HG02981 (cell line): ENCODE data around the gene GPR35.
A peak's percentile ranks its signal among the peaks of the same experiment; 100 is the strongest.
"Not testable (repeated sequence)": the region's sequence is repeated elsewhere in the genome, so short reads cannot be mapped to it uniquely, and the experiment has no call there.

Experiments used
- ATAC-seq: cut with Tn5 transposase; IDR thresholded peaks from one replicate; pipeline ENCODE4 v1.9.1; 2021; ENCODE audit warnings: mild to moderate bottlenecking, moderate library complexity; ENCODE audit not compliant: unreplicated experiment

Gene GPR35

DNA sequence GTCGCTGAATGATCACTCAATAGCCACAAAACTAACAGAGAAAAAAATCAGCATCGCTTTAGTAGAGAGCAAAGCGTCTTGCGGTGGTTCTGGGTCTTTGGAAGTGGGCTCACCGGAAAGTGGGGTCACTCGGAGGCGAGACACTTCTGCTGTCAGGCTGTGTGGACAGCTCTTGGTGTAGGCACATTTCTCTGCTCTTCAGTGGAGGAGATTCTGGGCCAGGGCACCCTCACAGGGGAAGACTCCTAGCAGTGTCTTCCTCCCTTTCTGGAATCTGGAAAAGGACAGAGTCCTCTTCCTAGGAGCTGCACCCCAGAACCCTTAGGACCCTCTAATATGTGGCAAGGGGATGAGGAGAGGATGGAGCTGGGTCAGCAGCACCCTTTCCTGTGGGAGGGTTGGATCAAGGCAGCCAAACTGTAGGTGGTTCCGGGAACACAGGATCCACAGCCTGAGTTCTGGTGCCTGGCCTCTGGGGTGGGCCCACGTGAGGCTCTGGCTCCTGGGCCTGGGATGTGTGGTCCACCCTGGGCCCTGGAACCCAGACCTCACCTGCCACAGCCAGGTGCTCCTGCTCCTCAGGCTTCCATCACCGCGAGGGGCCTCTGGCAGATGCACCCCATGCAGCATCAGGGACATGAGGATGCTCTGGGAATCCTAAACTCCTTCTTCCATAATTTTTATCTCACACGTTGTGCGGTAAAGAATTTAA lies 25.1 kb downstream of the GPR35 start:
- ATAC-seq, result no peak

DNA sequence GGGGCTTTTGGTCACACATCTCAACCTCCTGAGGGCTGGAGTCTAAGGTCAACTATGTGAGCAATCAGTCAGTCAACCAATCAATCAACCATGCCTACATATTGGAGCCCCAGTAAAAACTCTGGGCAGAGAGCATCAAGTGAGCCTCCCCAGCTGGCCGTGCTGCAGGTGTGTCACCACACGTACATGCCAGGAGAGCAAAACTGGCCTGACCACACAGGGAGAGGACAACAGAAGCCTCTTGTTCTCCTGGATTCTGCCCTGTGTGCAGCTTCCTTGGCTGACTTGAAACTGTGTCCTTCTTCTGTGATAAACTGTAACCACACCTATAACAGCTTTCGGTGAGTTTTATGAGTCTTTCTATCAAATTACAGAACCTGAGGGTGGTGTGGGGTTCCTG lies 25.9 kb downstream of the GPR35 start:
- ATAC-seq, result no peak

DNA sequence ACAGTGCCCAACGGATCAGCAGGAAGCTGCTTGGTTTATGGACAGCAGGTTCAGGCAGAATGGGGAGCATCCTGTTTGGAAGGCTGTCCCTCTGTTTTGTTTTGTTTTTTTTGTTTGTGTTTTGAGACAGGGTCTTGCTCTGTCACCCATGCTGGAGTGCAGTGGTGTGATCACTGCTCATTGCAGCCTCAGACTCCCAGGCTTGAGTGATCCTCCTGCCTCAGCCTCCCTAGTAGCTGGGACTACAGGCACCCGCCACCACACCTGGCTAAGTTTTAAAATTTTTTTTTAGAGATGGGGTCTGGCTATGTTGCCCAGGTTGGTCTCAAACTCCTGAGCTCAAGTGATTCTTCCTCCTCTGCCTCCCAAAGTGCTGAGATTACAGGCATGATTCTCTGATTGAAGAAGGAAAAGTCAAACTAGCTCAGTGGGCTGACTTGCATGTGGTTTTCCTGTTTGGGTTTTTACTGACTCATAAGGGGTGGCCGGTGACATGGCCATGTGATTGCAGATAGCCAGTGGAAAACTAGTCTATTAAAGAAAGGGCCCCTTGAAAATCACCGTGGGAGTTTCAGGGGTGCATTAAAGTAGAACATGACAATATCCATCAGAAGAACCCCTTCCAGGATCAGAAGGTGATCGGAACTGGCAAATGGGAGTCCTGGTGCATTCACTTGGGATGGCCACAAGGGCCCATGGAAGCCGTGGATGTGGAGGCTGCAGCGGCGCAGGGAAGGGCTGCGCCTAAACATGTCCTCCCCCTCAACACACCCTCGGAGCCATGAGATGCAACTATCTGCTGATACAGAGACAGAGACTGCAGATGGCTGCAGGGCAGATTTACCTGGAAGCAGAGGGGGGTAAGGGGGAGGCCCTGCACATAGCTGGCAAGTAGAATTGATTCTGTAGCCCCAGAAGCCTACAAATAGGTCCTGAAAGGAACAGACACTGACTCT lies 30.9 kb downstream of the GPR35 start:
- peak; percentile 75 for ATAC-seq

DNA sequence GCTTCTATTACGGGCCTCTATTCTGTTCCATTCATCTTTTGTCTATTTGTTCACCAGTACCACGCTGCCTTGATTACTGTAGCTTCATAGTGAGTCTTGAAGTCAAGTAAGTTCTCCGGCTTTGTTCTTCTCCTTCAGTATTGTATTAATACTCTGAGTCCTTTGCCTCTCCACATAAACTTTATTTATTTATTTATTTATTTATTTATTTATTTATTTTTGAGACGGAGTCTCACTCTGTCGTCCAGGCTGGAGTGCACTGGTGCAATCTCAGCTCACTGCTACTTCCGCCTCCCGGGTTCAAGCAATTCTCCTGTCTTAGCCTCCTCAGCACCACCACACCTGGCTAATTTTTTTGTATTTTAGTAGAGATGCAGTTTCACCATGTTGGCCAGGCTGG lies 34.6 kb downstream of the GPR35 start:
- ATAC-seq, result not testable (repeated sequence)

DNA sequence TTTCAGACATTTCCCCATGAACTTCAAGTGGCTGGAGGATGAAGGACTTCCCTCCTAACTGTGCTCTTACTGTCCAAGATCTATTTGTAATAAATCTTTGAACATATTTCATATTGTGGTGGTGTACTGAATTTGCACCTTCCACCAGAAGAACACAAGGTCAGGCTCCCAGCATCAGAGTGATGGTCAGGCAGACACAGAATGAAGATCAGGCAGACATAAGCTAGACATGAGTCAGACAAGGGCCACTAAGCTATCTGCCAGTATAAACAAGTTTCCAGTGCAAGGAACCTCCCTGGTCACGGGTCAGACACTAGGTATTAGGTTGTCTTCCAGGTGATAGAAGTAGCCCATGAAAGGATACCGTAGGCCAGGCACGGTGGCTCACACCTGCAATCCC lies 37.4 kb downstream of the GPR35 start:
- no peak for ATAC-seq

DNA sequence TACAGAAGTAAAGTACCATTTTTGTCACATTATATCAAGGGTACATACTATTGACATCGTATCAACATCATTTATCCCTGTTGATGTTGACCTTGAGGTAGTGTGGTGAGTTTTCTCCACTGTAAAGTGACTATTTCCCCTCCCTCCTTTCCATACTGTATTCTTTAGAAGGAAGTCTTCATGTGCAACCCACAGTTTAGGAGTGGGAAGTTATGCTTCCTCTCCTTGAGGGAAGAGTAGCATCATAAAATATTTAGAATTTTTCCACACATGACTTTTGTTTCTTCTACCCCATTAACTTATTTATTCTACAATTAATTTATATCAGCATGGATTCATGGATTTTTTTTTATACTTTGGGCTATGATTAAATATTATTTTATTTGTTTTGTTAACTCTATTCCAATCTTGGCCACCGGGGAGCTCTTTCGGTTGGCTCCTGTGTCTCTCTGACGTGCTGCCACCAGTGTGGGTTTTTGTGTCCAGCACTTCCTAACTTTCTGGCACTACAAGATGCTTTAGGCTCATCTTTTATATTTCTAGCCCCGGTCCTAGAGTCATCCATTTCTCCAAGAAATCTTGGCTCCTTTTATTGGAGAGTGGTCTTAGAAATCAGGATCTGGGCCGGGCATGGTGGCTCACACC lies 38.4 kb downstream of the GPR35 start:
- ATAC-seq, result no peak

DNA sequence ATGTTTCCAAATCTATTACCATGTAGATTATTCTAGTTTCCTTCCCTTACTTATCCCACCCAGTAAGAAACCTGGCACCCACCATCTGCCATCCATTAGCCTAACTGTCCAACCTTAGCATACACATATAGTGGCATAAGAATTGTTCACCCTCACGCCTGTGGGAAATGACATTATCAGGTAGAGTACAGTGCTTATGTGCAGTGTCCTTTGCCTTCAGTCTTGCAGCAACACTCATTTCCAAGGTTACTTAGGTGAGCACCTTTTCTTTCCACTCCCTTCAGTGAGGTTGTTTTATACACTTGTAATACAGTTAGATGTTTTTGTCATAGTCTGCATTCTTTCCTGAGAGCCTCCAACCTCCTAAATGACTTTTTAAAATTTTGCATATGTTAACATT lies 39.3 kb downstream of the GPR35 start:
- ATAC-seq, result no peak

DNA sequence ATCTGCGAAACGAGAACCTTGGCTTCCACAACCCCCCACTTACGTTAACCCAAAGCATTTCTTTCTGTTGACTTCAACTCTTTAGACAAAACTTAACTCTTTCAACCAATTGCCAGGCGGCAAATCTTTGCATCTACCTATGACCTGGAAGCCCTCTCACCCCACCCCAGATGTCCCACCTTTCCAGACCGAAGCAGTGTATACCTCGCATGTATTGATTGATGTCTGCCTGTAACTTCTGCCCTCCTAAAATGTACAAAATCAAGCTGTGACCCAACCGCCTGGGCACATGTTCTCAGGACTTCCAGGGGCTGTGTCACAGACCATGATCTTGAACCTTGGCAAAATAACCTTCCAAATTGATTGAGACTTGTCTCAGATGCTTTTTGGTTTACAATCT lies 45.1 kb downstream of the GPR35 start:
- no peak for ATAC-seq

DNA sequence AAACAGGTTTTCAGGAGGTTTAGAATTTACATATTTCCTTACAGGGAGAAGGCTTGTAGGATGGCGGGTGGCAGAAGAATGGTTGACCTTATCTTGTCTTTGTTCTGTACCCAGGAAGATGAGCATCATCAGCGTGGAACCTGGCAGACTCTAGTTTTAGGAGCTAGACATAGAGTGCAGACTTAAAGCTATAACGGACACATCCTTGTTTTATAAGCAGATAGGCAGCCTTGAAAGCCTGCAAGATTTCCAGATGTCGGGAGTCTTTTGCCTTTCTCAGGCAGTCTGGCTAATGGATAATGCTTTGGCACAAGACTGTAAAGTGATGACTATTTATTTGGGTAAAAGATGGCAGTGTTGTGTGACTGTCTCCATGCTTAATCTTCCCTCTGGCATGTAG lies 45.7 kb downstream of the GPR35 start:
- ATAC-seq, result no peak

DNA sequence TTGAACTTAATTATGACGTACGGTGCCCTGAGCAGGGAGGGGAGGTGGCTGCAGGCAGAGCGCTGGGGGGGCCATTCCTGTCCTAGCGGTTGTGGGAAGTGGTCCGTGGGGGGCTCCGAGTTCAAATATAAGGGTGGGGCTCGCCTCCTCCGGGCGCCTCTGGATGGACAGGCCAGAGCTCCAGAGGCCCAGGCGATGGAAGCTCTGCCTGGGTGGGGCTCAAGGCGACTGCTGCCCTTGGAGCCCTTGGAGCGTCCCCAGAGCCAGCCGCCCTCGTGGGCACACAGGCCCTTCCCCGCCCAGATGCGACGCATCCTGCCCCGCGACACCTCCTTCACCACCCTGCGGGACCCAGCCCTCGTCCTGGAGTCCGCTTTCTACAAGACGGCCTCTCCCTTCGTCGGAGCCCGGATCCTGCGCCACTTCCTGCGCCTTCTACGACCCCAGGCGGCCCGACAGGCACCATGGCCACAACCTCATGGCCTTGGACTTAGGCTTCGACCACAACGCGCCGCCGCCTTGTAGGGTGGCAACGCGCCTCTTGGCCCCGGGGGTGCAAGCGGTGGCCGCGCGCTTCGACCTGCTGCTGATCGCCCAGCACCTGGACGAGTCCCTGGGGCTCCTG lies 46.9 kb downstream of the GPR35 start:
- no peak for ATAC-seq

DNA sequence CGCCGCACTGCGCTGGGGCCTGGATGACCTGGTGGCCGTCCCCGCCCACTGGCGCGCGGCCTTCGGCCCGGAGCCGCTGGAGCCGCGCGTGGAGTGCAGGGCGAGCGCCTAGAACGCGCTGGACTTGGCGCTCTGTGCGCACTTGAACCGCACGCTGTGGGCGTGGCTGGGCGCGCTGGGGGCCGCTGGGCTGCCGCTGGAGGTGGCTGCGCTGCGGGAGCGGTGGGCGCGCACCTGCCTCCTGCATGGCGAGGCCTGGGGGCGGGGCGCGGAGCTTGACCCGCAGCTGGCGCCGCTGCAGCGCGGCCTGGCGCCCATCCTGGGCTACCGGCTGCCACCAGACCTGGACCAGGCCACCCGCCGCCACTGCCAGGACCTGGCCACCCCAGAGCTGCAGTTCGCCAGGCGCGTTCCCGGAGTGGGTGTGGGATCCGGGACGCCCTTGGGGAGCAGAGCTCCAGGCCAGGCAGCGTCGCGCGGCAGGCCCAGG lies 47.5 kb downstream of the GPR35 start:
- ATAC-seq, result no peak

DNA sequence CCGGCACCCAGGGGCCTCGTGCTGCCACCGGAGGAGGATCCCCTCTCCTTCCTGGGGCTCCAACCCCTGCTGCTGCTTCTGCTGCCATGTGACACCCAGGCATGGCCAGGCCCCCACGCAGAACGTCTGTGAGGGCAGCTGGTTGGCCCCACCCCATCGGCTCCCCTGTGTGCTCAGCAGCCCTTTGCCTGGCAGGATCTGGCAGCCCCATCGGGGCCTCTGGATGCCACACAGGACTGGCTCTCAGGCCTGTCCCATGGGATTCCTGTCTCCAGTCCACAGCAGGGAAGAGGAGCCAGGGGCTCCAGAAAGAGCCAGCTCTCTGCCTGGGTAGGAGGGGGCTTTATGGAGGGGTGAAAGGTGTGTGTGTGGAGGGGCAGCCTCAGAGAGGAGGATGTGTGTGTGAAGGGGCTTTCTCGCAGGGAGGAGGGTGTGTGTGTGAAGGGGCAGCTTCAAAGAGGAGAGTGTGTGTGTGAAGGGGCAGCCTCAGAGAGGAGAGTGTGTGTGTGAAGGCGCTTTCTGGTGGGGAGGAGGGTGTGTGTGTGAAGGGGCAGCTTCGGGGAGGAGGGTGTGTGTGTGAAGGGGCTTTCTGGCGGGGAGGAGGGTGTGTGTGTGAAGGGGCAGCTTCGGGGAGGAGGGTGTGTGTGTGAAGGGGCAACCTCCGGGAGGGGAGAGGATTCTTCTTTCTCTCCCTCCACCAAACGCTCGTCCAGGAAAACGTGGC lies 49.3 kb downstream of the GPR35 start:
- ATAC-seq, result not testable (repeated sequence)

DNA sequence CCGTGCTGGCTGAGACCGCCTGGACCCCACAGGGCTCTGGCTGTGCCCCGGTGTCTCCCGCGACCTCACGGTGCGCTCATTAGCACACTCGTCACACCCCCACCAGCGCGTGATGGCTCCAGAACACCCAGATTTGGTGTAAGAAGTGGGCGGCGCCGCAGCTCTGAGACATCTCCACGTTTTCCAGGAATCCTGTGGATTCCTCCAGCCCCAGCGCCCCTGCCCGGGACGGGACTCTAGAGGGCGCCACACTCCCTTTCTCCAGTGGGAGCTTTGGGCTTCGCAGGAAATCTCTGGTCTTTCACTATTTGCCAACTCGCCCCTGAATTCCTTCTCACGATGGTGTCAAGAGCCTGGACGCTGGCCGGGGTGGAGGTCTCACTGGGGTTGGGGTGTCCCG lies 50.1 kb downstream of the GPR35 start:
- ATAC-seq, result not testable (repeated sequence)

DNA sequence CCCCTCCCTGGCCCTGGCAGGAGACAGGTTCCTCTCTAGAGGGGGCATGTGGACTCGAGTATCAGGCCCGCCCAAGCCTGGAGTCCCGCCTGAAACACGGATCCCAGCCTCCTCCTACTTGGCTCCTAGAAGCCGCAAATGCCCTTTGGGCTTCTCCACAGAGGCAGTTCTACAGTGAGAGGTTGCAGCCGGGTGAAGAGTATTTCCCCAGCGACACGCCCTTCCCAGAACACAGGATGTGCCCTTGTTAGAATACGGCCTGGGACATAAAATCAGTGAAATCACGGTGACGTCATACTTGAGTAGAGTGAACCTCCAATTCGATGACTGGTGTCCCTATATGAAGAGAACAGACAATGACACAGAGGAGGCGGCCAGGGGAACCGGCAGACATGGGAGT lies 52.8 kb downstream of the GPR35 start:
- ATAC-seq, result not testable (repeated sequence)

DNA sequence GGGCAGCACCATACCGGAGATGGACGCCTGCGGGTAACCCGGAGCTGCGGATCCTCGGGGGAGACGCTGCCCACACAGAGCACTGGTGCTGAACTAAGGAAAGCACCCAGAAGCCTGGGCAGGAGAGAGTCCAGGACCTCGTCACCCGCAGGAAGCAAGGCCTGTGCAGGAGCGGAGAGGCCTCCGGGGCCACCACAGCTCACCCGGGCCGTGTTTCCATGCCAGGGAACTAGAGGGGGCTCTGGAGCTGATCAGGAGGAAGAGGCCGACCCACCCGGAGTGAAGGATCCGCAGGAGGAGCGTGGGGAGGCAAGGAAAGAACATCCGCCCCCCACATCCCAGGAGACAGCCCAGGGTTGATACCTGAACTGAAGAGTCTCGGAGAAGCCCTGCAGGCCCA lies 53.6 kb downstream of the GPR35 start:
- not testable (repeated sequence) for ATAC-seq

DNA sequence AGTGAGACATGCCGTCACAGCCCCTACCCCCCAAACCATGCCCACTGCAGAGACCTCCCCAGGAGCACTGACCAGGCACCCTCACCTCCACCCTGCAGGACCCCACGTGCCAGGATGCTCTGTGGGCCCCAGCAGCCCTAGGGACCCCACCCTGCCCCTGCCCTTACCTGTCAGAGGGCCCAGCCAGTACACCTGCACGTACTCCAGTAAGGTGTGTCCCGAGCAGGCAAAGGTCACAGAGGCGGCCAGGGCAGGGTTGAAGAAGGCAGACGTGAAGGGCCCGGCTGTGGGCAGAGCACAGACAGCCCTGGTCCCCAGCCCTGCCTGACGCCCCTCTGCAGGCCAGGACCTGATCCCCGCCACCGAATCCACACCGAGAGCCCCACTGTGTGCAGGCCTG lies 54.9 kb downstream of the GPR35 start:
- ATAC-seq, result not testable (repeated sequence)
